Measurements from ENCODE around the gene OR52L1. TPM values are rescaled to one million over a fixed set of nuclear protein-coding genes. Genes with fewer than 3 reads are reported as not detected.

The OR52L1 gene
- total RNA-seq, 4 donors from 2014 or later = not detected

GRCh38 chr11:5994791-5995190, 8.0 kb upstream of the OR52L1 start:
- DNase-seq = no peak
- Histone ChIP-seq H3K27me3 (no peaks in the 10 kb centered on the region), H3K4me3 (no peak overlapping the region), H3K27ac (no peak overlapping the region), H3K9me3 (no peaks in the 10 kb centered on the region), H3K36me3 (no peaks in the 10 kb centered on the region), H3K4me1 (no peaks in the 10 kb centered on the region)
- intact Hi-C loops (cut with DNase I) = no loop called here
- no peak for TF ChIP-seq CTCF (IDR thresholded peaks at IDR 0.05)
- no peak for TF ChIP-seq POLR2A (IDR thresholded peaks at IDR 0.05)
- WGBS, 2 donors = 84 to 90% methylated on average over 11 of the region's 14 CpGs

GRCh38 chr11:5992604-5993251, 5.9 kb upstream of the OR52L1 start:
- no peaks in the 10 kb centered on the region for H3K36me3 ChIP-seq
- H3K9me3 ChIP-seq = no peaks in the 10 kb centered on the region
- no peaks in the 10 kb centered on the region for H3K4me1 ChIP-seq
- no peak overlapping the region for H3K27ac ChIP-seq
- DNase-seq = no peak
- TF ChIP-seq CTCF (IDR thresholded peaks at IDR 0.05) (peak in 4 of 6 experiments; percentile 28 to 59 (median 38)), POLR2A (IDR thresholded peaks at IDR 0.05) (no peak)
- no peaks in the 10 kb centered on the region for H3K27me3 ChIP-seq
- H3K4me3 ChIP-seq = no peak overlapping the region
- intact Hi-C loops (cut with DNase I) = no loop called here
- 44 to 53% methylated on average over 3 of the region's 3 CpGs for WGBS, 2 donors

GRCh38 chr11:5992150-5992549, 5.4 kb upstream of the OR52L1 start:
- Histone ChIP-seq H3K36me3 (no peaks in the 10 kb centered on the region), H3K4me3 (no peak overlapping the region), H3K27ac (no peak overlapping the region), H3K4me1 (no peaks in the 10 kb centered on the region), H3K9me3 (no peaks in the 10 kb centered on the region), H3K27me3 (no peaks in the 10 kb centered on the region)
- no peak for DNase-seq
- intact Hi-C loops (cut with DNase I) = no loop called here
- WGBS, 2 donors = 53 to 54% methylated on average over 3 of the region's 3 CpGs
- no peak for TF ChIP-seq POLR2A (IDR thresholded peaks at IDR 0.05)
- no peak for TF ChIP-seq CTCF (IDR thresholded peaks at IDR 0.05)

GRCh38 chr11:5989203-5989602, 2.4 kb upstream of the OR52L1 start:
- H3K4me3 ChIP-seq = no peak overlapping the region
- no peaks in the 10 kb centered on the region for H3K27me3 ChIP-seq
- no peak for DNase-seq
- intact Hi-C loops (cut with DNase I) = no loop called here
- no peaks in the 10 kb centered on the region for H3K9me3 ChIP-seq
- H3K36me3 ChIP-seq = no peaks in the 10 kb centered on the region
- no peak for TF ChIP-seq CTCF (IDR thresholded peaks at IDR 0.05)
- no peak for TF ChIP-seq POLR2A (IDR thresholded peaks at IDR 0.05)
- H3K4me1 ChIP-seq = no peaks in the 10 kb centered on the region
- H3K27ac ChIP-seq = no peak overlapping the region
- 53 to 59% methylated on average over 4 of the region's 4 CpGs for WGBS, 2 donors

- intact Hi-C loops (cut with DNase I) = no loop called here
- Histone ChIP-seq H3K27ac (no peak overlapping the region), H3K27me3 (no peaks in the 10 kb centered on the region), H3K4me1 (no peaks in the 10 kb centered on the region), H3K9me3 (no peaks in the 10 kb centered on the region), H3K36me3 (no peaks in the 10 kb centered on the region), H3K4me3 (no peak overlapping the region)
- WGBS, 2 donors = 38 to 58% methylated on average over 1 of the region's 1 CpG
- DNase-seq = no peak
- no peak for TF ChIP-seq CTCF (IDR thresholded peaks at IDR 0.05)
- TF ChIP-seq POLR2A (IDR thresholded peaks at IDR 0.05) = no peak
Observed at GRCh38 chr11:5983443-5983842, 3.3 kb downstream of the OR52L1 start.
